Glomerular endothelial cell (primary cell): ENCODE measurements around the gene EML6. TPM values are rescaled to one million over a fixed set of nuclear protein-coding genes. Genes with fewer than 3 reads are reported as not detected.
"Not testable (repeated sequence)": the region's sequence is repeated elsewhere in the genome, so short reads cannot be mapped to it uniquely, and the experiment has no call there.

Source experiments
- DNase-seq: peaks from one replicate; pipeline ENCODE4 v3.0.0-alpha.2; 2011; ENCODE audit warnings: low read depth, low spot score; ENCODE audit errors: extremely low read depth
- total RNA-seq: library from RNA; depleted of rRNA; stranded (reverse); fragments of >200 nt; gene quantifications from 2 replicates; pipeline ENCODE4 v1.2.3, GENCODE V29; 2015

Gene EML6
- total RNA-seq, 1 donor from 2014 or later = 0.41 TPM

- no peak for DNase-seq
Measured at GRCh38 chr2:54871457-54872107, 148.1 kb downstream of the EML6 start.

- no peak for DNase-seq
Measured at GRCh38 chr2:54872780-54873179, 149.3 kb downstream of the EML6 start.

GRCh38 chr2:54873236-54873635, 149.8 kb downstream of the EML6 start:
- DNase-seq = not testable (repeated sequence)

GRCh38 chr2:54876764-54877163, 153.3 kb downstream of the EML6 start:
- DNase-seq = no peak

GRCh38 chr2:54878182-54878581, 154.7 kb downstream of the EML6 start:
- no peak for DNase-seq

GRCh38 chr2:54879032-54879431, 155.6 kb downstream of the EML6 start:
- no peak for DNase-seq

GRCh38 chr2:54879598-54880332, 156.3 kb downstream of the EML6 start:
- DNase-seq = no peak

- no peak for DNase-seq
Measured at GRCh38 chr2:54880428-54880827, 157.0 kb downstream of the EML6 start.

- no peak for DNase-seq
Measured at GRCh38 chr2:54881759-54882158, 158.3 kb downstream of the EML6 start.

GRCh38 chr2:54885891-54886290, 162.4 kb downstream of the EML6 start:
- no peak for DNase-seq

GRCh38 chr2:54887850-54888545, 164.5 kb downstream of the EML6 start:
- DNase-seq = no peak

- DNase-seq = no peak
Measured at GRCh38 chr2:54889053-54889452, 165.6 kb downstream of the EML6 start.

GRCh38 chr2:54891909-54892308, 168.4 kb downstream of the EML6 start:
- no peak for DNase-seq

- no peak for DNase-seq
Measured at GRCh38 chr2:54894467-54894866, 171.0 kb downstream of the EML6 start.

GRCh38 chr2:54895730-54896129, 172.3 kb downstream of the EML6 start:
- no peak for DNase-seq

- no peak for DNase-seq
Measured at GRCh38 chr2:54897420-54898310, 174.2 kb downstream of the EML6 start.

- DNase-seq = no peak
Measured at GRCh38 chr2:54898456-54899226, 175.2 kb downstream of the EML6 start.

- no peak for DNase-seq
Measured at GRCh38 chr2:54899576-54900200, 176.2 kb downstream of the EML6 start.

- no peak for DNase-seq
Measured at GRCh38 chr2:54901224-54901986, 177.9 kb downstream of the EML6 start.
